Astrocyte (in vitro differentiated cells and primary cell): ENCODE results near the gene CIAO2B. TPM values are rescaled to one million over a fixed set of nuclear protein-coding genes. Genes with fewer than 3 reads are reported as not detected.

Experiments
- DNase-seq: peaks from one replicate; pipeline ENCODE4 v3.0.0-alpha.2; 2010; ENCODE audit warnings: low read depth
- FAIRE-seq: peaks from 2 replicates; lab custom pipeline; 2011; peaks lifted over from hg19 to GRCh38; lab: Jason Lieb, UNC
- H2AFZ ChIP-seq: 2 replicates; pipeline ENCODE4 v1.6.0; 2012; ENCODE audit warnings: low read depth, low read length, inconsistent platforms
- H3K27ac ChIP-seq: 2 replicates; pipeline ENCODE4 v1.5.1; 2011; ENCODE audit warnings: low read depth, low read length, inconsistent platforms
- H3K27me3 ChIP-seq: 2 replicates; pipeline ENCODE4 v1.6.0; 2011; ENCODE audit warnings: low read length, inconsistent platforms; ENCODE audit not compliant: insufficient read depth
- H3K36me3 ChIP-seq: 2 replicates; pipeline ENCODE4 v1.5.1; 2011; ENCODE audit warnings: low read length, inconsistent platforms; ENCODE audit not compliant: insufficient read depth
- H3K4me1 ChIP-seq: 2 replicates; pipeline ENCODE4 v1.5.1; 2011; ENCODE audit warnings: low read length, inconsistent platforms; ENCODE audit not compliant: insufficient read depth
- H3K4me2 ChIP-seq: 2 replicates; pipeline ENCODE4 v1.6.0; 2012; ENCODE audit warnings: low read length, inconsistent platforms
- H3K4me3 ChIP-seq: 2 replicates; pipeline ENCODE4 v1.5.1; 2011; ENCODE audit warnings: low read depth, mild to moderate bottlenecking, low read length, inconsistent platforms; ENCODE audit not compliant: insufficient read depth
- H3K79me2 ChIP-seq: 2 replicates; pipeline ENCODE4 v1.6.0; 2012; ENCODE audit warnings: mild to moderate bottlenecking, low read length, inconsistent platforms; ENCODE audit not compliant: insufficient read depth
- H3K9ac ChIP-seq: 2 replicates; pipeline ENCODE4 v1.6.0; 2012; ENCODE audit warnings: mild to moderate bottlenecking, low read length, inconsistent platforms
- H3K9me3 ChIP-seq: 2 replicates; pipeline ENCODE4 v1.5.1; 2012; ENCODE audit warnings: low read depth, mild to moderate bottlenecking, low read length, inconsistent platforms; ENCODE audit not compliant: insufficient read depth
- H4K20me1 ChIP-seq: 2 replicates; pipeline ENCODE4 v1.6.0; 2012; ENCODE audit warnings: low read length, inconsistent platforms; ENCODE audit not compliant: insufficient read depth
- H3K27ac Mint-ChIP-seq: one replicate; pipeline ENCODE4 v1.8.0; 2021; ENCODE audit warnings: mild to moderate bottlenecking, mixed read lengths; ENCODE audit not compliant: unreplicated experiment
- H3K27me3 Mint-ChIP-seq: one replicate; pipeline ENCODE4 v1.8.0; 2021; ENCODE audit warnings: low read depth, mixed read lengths; ENCODE audit not compliant: unreplicated experiment
- H3K36me3 Mint-ChIP-seq: one replicate; pipeline ENCODE4 v1.8.0; 2021; ENCODE audit warnings: low read depth, mixed read lengths; ENCODE audit not compliant: unreplicated experiment
- H3K4me1 Mint-ChIP-seq: one replicate; pipeline ENCODE4 v1.8.0; 2021; ENCODE audit warnings: low read depth, mixed read lengths; ENCODE audit not compliant: unreplicated experiment
- H3K4me3 Mint-ChIP-seq: one replicate; pipeline ENCODE4 v1.8.0; 2021; ENCODE audit warnings: mild to moderate bottlenecking, moderate library complexity, mixed read lengths; ENCODE audit not compliant: unreplicated experiment
- H3K9me3 Mint-ChIP-seq: one replicate; pipeline ENCODE4 v1.8.0; 2021; ENCODE audit warnings: mild to moderate bottlenecking, mixed read lengths; ENCODE audit not compliant: unreplicated experiment
- EZH2 ChIP-seq: IDR thresholded peaks from 2 replicates; pipeline ENCODE4 v1.6.1; 2012; ENCODE audit warnings: mild to moderate bottlenecking, low read length, inconsistent platforms; ENCODE audit not compliant: insufficient read depth
- total RNA-seq: library from RNA; stranded (reverse); gene quantifications from 2 replicates; pipeline ENCODE4 v1.2.1, GENCODE V29; 2021
- TF ChIP-seq, protein P1 (sequence below): IDR thresholded peaks from 2 replicates; pipeline ENCODE4 v1.5.1; 2011; ENCODE audit warnings: low read depth, mild to moderate bottlenecking, inconsistent platforms, low read length, moderate library complexity; ENCODE audit not compliant: insufficient read depth

CIAO2B gene
- total RNA-seq, 1 donor from 2014 or later: 75.6 TPM

DNA sequence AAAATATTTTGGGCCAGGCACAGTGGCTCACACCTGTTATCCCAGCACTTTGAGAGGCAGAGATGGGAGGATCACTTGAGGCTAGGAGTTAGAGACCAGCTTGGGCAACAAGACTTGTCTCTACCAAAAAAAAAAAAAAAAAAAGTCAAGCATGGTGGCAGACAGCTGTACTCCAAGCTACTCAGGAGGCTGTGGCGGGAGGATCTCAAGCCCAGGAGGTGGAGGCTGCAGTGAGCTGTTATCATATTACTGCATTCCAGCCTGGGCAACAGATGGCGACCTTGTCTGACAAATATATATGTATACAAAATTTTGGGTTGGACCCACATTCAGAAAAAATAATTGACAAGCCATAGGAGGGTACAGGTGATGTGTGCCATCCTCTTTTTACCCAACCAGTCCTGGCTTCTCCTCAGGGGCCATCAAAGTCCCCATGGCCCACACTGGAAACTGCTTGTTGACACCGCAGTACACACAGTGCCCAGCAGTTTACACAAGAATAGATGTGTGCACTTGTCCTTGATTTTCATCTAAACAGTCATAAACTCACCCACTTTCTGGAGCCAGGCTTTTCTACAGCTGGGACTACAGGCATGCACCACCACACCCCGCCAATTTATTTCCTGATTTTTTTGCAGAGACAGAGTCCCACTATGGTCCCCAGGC is 2.8 kb upstream of the CIAO2B start:
- peaks cover 6% of the 10 kb centered on the region for H3K36me3 ChIP-seq
- no peaks in the 10 kb centered on the region for H3K9me3 Mint-ChIP-seq
- TF ChIP-seq, protein P1, sequence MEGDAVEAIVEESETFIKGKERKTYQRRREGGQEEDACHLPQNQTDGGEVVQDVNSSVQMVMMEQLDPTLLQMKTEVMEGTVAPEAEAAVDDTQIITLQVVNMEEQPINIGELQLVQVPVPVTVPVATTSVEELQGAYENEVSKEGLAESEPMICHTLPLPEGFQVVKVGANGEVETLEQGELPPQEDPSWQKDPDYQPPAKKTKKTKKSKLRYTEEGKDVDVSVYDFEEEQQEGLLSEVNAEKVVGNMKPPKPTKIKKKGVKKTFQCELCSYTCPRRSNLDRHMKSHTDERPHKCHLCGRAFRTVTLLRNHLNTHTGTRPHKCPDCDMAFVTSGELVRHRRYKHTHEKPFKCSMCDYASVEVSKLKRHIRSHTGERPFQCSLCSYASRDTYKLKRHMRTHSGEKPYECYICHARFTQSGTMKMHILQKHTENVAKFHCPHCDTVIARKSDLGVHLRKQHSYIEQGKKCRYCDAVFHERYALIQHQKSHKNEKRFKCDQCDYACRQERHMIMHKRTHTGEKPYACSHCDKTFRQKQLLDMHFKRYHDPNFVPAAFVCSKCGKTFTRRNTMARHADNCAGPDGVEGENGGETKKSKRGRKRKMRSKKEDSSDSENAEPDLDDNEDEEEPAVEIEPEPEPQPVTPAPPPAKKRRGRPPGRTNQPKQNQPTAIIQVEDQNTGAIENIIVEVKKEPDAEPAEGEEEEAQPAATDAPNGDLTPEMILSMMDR: no peak
- no peak for TF ChIP-seq EZH2
- no peak overlapping the region for H3K9ac ChIP-seq
- H3K27ac Mint-ChIP-seq: no peak overlapping the region
- DNase-seq (no peak), FAIRE-seq (no peak)
- H3K36me3 Mint-ChIP-seq: peaks cover 33% of the 10 kb centered on the region
- peaks cover 13% of the 10 kb centered on the region for H3K4me1 Mint-ChIP-seq
- H3K9me3 ChIP-seq: no peaks in the 10 kb centered on the region
- H3K27me3 ChIP-seq: no peaks in the 10 kb centered on the region
- no peak overlapping the region for H3K27ac ChIP-seq
- peaks cover 82% of the 10 kb centered on the region for H4K20me1 ChIP-seq
- peaks cover 19% of the 10 kb centered on the region for H3K4me1 ChIP-seq
- peaks cover 52% of the 10 kb centered on the region for H3K79me2 ChIP-seq
- H3K4me3 ChIP-seq: no peak overlapping the region
- peak overlapping the region; percentile 99 for H3K4me2 ChIP-seq
- no peaks in the 10 kb centered on the region for H3K27me3 Mint-ChIP-seq
- H2AFZ ChIP-seq: no peak overlapping the region
- peak overlapping the region; percentile 66 for H3K4me3 Mint-ChIP-seq

DNA sequence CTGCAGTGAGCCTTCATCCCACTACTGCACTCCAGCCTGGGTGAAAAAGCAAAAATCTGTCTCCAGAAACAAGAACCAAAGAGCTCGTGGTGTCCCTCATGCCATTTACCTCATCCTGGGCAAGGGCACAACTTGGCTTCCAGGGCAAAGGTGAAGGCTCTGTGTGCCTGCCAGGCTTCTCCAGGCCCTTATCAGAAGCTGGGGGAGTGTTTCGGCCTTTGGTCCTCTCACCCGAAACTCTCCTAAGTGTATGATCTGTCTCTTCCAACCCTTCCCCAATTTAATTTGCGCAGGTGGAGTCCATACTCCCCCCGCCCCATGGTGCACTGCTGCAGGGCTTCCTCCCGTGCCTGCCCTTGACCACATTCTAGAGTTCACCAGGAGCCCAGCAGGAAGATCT is 2.3 kb upstream of the CIAO2B start:
- H3K9me3 ChIP-seq: no peaks in the 10 kb centered on the region
- TF ChIP-seq, protein P1: no peak
- no peak for TF ChIP-seq EZH2
- no peaks in the 10 kb centered on the region for H3K9me3 Mint-ChIP-seq
- peaks cover 19% of the 10 kb centered on the region for H3K4me1 ChIP-seq
- H4K20me1 ChIP-seq: peaks cover 87% of the 10 kb centered on the region
- H3K9ac ChIP-seq: peak overlapping the region; percentile 95
- H3K4me1 Mint-ChIP-seq: peaks cover 13% of the 10 kb centered on the region
- H3K27me3 ChIP-seq: no peaks in the 10 kb centered on the region
- no peak overlapping the region for H3K4me3 ChIP-seq
- H3K27me3 Mint-ChIP-seq: no peaks in the 10 kb centered on the region
- peak overlapping the region; percentile 99 for H3K4me2 ChIP-seq
- no peak for DNase-seq
- no peak overlapping the region for H3K27ac ChIP-seq
- peaks cover 5% of the 10 kb centered on the region for H3K36me3 ChIP-seq
- no peak overlapping the region for H2AFZ ChIP-seq
- H3K27ac Mint-ChIP-seq: no peak overlapping the region
- peaks cover 52% of the 10 kb centered on the region for H3K79me2 ChIP-seq
- no peak for FAIRE-seq
- H3K36me3 Mint-ChIP-seq: peaks cover 29% of the 10 kb centered on the region
- peak overlapping the region; percentile 34 for H3K4me3 Mint-ChIP-seq
